BLaER1 treated with 17β-estradiol and CSF1 and Interleukin-3, amounts not matched to agents 10 nM and 100 nM (cell line): ENCODE results near the gene CALHM2.

Source experiments
- H3K27ac ChIP-seq, 11 experiments: shearing (Covaris generic); formaldehyde crosslinking; 2 replicates each; pipeline ENCODE4 v1.8.1; 2022
- H3K27me3 ChIP-seq, 11 experiments: shearing (Covaris generic); formaldehyde crosslinking; 2 replicates each; pipeline ENCODE4 v1.8.1; 2022
- H3K36me3 ChIP-seq, 11 experiments: shearing (Covaris generic); formaldehyde crosslinking; 2 replicates each; pipeline ENCODE4 v1.8.1; 2022
- H3K4me1 ChIP-seq, 10 experiments: shearing (Covaris generic); formaldehyde crosslinking; 2 replicates each; pipeline ENCODE4 v1.8.1; 2022
- H3K4me2 ChIP-seq, 11 experiments: shearing (Covaris generic); formaldehyde crosslinking; 2 replicates each; pipeline ENCODE4 v1.8.1; 2022
- H3K4me3 ChIP-seq, 10 experiments: shearing (Covaris generic); formaldehyde crosslinking; 2 replicates each; pipeline ENCODE4 v1.8.1; 2022
- H3K9ac ChIP-seq, 11 experiments: shearing (Covaris generic); formaldehyde crosslinking; 2 replicates each; pipeline ENCODE4 v1.8.1; 2022
- H3K9me3 ChIP-seq, 11 experiments: shearing (Covaris generic); formaldehyde crosslinking; replicated peaks in 1 of 11; 2 replicates each; pipeline ENCODE4 v1.8.1; 2022
- H4K20me1 ChIP-seq, 11 experiments: shearing (Covaris generic); formaldehyde crosslinking; 2 replicates each; pipeline ENCODE4 v1.8.1; 2022
- Cebpa-rat ChIP-seq, 11 experiments: shearing (Covaris generic); IDR thresholded peaks; 2 replicates each; pipeline ENCODE4 v1.8.1; 2022

Gene CALHM2

DNA sequence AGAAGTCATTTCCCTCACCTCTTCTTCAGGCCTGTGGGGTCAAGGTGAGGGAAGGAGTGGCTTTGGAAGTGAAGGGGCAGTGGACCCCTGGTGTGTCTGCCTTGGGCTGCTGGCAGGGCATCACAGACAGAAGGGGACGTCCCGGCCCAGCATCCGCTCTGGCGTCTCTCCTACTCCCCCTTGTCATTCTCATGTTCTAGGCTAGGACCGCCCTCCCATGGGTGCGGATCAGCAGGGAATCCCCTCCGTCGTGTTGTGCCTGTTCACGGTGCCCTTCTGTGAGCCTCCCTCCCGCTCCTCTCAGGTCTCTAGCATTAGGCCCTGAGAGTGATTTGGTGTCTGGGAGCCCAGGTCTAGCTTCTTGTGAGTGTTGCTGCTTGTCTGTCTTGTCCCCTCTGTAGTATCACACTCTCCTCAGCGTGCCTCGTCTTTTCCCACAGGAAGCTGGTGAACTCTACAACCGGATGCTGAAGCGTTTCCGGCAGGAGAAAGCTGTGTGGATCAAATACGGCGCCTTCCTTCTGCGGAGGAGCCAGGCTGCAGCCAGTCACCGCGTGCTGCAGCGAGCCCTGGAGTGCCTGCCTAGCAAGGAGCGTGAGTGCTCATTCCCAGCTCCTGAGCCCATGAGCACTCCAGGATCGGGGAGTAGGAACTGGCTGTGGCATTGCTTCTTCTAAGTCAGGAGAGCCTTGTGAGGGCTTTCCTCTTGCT is 8.5 kb downstream of the CALHM2 start:
- no peak for TF ChIP-seq Cebpa-rat (IDR thresholded peaks at IDR 0.05)
- Histone ChIP-seq H3K4me2 (peak overlapping the region in 2 of 11 experiments; percentile 23 to 47; a peak in 2 of 22 replicates), H3K36me3 (peaks cover 97 to 100% (median 100%) of the 10 kb centered on the region in 11 experiments), H3K9me3 (no peaks in the 10 kb centered on the region), H3K27ac (peak overlapping the region in 2 of 11 experiments; percentile 16 to 22; a peak in 2 of 22 replicates), H3K4me3 (no peak overlapping the region), H3K9ac (peak overlapping the region in 2 of 11 experiments; percentile 15 to 41; a peak in 2 of 22 replicates), H3K27me3 (no peaks in the 10 kb centered on the region), H3K4me1 (peaks cover 12 to 85% (median 22%) of the 10 kb centered on the region in 10 experiments), H4K20me1 (peaks cover 0 to 97% (median 60%) of the 10 kb centered on the region in 11 experiments; a peak in 21 of 22 replicates)

DNA sequence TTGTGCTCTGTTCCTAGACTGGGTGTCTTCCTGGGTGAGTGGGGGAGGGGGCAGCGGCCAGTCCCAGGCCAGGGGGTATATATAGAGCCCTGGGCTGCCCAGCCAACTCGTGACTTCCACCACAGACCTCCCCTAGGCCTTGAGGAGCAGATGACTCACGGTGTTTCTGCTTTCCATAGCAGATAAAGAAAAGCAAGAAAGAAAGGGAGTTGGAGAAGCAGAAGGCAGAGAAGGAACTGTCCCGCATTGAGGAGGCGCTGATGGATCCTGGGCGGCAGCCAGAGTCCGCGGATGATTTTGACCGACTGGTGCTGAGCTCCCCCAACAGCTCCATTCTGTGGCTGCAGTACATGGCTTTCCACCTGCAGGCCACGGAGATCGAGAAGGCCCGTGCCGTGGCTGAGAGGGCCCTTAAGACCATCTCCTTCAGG is 10.1 kb downstream of the CALHM2 start:
- Histone ChIP-seq H3K4me2 (peak overlapping the region in 3 of 11 experiments; percentile 25 to 60 (median 47); a peak in 6 of 22 replicates), H3K36me3 (peaks cover 99 to 100% (median 100%) of the 10 kb centered on the region in 11 experiments), H4K20me1 (peaks cover 0 to 91% (median 57%) of the 10 kb centered on the region in 11 experiments; a peak in 21 of 22 replicates), H3K27me3 (no peaks in the 10 kb centered on the region), H3K9ac (peak overlapping the region in 3 of 11 experiments; percentile 30 to 51 (median 41); a peak in 4 of 22 replicates), H3K4me3 (no peak overlapping the region), H3K27ac (peak overlapping the region in 3 of 11 experiments; percentile 11 to 32 (median 30); a peak in 4 of 22 replicates), H3K9me3 (no peaks in the 10 kb centered on the region), H3K4me1 (peaks cover 0 to 69% (median 7%) of the 10 kb centered on the region in 10 experiments; a peak in 13 of 20 replicates)
- TF ChIP-seq Cebpa-rat (IDR thresholded peaks at IDR 0.05) = no peak

DNA sequence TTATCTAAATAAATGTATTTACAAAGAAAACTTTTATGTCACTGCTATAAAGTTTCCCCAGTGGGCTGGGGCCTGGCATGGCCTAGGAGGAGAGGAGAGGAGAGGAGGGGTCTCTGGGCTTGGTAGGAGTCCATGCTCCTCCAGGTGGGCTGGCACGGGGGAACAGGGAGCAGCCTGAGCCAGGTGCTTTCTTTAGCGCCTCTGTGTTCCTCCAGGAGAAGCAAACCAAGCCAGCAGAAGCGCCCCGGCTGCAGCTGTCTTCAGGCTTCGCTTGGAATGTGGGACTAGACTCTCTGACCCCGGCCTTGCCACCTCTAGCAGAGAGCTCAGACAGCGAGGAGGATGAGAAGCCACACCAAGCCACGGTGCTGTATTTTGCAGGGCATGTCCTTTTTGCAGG is 10.6 kb downstream of the CALHM2 start:
- Histone ChIP-seq H3K36me3 (peaks cover 99 to 100% (median 100%) of the 10 kb centered on the region in 11 experiments), H3K27ac (peak overlapping the region in 3 of 11 experiments; percentile 2 to 32 (median 30); a peak in 4 of 22 replicates)
- TF ChIP-seq Cebpa-rat (IDR thresholded peaks at IDR 0.05) = no peak

DNA sequence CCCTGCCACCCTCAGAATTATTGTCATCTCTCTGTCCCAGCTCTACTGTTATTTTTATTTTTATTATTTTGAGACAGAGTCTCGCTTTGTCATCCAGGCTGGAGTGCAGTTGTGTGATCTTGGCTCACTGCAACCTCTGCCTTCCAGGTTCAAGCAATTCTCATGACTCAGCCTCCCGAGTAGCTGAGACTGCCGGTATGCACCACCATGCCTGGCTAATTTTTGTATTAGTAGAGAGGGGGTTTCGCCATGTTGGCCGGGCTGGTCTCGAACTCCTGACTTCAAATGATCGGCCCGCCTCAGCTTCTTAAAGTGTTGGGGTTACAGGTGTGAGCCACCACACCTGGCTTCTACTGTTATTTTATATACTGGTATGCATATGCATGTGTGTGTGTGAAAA is 11.0 kb downstream of the CALHM2 start:
- H3K27me3 ChIP-seq = no peaks in the 10 kb centered on the region
- H3K4me2 ChIP-seq = peak overlapping the region in 2 of 11 experiments; percentile 47 to 60; a peak in 4 of 22 replicates
- H3K4me3 ChIP-seq = no peak overlapping the region
- H3K36me3 ChIP-seq = peaks cover 99 to 100% (median 100%) of the 10 kb centered on the region in 11 experiments
- peaks cover 0 to 91% (median 57%) of the 10 kb centered on the region in 11 experiments; a peak in 19 of 22 replicates for H4K20me1 ChIP-seq
- no peaks in the 10 kb centered on the region for H3K9me3 ChIP-seq
- H3K4me1 ChIP-seq = peaks cover under 1 to 61% (median 8%) of the 10 kb centered on the region in 10 experiments; a peak in 17 of 20 replicates
- peak overlapping the region in 1 of 11 experiments; percentile 51; a peak in 1 of 22 replicates for H3K9ac ChIP-seq
- peak overlapping the region in 3 of 11 experiments; percentile 2 to 32 (median 30); a peak in 3 of 22 replicates for H3K27ac ChIP-seq
- no peak for TF ChIP-seq Cebpa-rat (IDR thresholded peaks at IDR 0.05)

More for the DNA sequence above, 10.6 kb downstream of the CALHM2 start:
- Histone ChIP-seq H3K4me3 (no peak overlapping the region), H3K27me3 (no peaks in the 10 kb centered on the region), H3K9me3 (no peaks in the 10 kb centered on the region), H3K4me1 (peaks cover 0 to 65% (median 7%) of the 10 kb centered on the region in 10 experiments; a peak in 12 of 20 replicates), H3K9ac (peak overlapping the region in 2 of 11 experiments; percentile 30 to 51; a peak in 2 of 22 replicates), H3K4me2 (peak overlapping the region in 3 of 11 experiments; percentile 25 to 60 (median 47); a peak in 6 of 22 replicates), H4K20me1 (peaks cover 0 to 91% (median 57%) of the 10 kb centered on the region in 11 experiments; a peak in 20 of 22 replicates)

DNA sequence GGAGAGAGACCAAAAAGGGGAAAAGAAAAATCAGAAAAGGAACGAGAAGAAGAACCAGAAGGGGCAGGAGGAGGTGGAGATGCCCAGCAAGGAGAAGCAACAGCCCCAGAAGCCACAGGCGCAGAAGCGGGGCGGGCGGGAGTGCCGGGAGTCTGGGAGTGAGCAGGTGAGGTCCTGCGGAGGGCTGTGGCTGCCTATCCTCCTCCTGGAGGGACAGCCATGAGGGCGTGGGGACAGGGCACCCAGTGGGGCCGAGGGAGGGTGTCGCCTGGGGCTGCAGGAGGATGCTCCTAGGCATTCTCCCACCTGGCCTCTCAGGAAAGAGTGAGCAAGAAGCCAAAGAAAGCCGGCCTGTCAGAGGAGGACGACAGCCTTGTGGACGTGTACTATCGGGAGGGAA is 11.8 kb downstream of the CALHM2 start:
- Histone ChIP-seq H3K27ac (no peak overlapping the region), H3K27me3 (no peaks in the 10 kb centered on the region)

DNA sequence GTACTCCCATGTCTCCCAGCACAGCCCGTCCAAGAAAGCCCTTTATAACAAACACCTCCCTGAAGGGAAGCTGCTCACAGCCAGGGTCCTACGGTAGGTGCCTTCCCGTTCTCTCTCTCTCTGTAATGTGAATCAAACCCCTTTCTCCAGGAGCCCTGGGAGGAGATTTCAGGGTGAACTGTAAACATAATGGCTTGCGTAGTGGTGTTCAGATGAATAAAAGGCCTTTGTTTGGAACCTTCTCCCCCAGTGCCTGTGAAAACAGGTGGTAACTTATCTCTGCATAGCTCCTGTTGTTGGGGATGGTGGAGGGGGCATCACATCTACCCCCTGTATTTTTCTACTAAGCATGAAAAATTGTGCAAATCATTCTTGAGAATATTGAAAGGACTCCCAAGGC is 12.4 kb downstream of the CALHM2 start:
- Histone ChIP-seq H3K36me3 (peaks cover 96 to 100% (median 98%) of the 10 kb centered on the region in 11 experiments), H3K27ac (no peak overlapping the region), H3K27me3 (no peaks in the 10 kb centered on the region), H4K20me1 (peaks cover 0 to 78% (median 43%) of the 10 kb centered on the region in 11 experiments; a peak in 17 of 22 replicates), H3K9ac (peak overlapping the region in 2 of 11 experiments; percentile 24 to 37; a peak in 1 of 22 replicates), H3K9me3 (no peaks in the 10 kb centered on the region), H3K4me3 (no peak overlapping the region), H3K4me2 (no peak overlapping the region), H3K4me1 (peaks cover 11 to 47% (median 17%) of the 10 kb centered on the region in 10 experiments; a peak in 18 of 20 replicates)
- no peak for TF ChIP-seq Cebpa-rat (IDR thresholded peaks at IDR 0.05)

More for the DNA sequence above, 11.8 kb downstream of the CALHM2 start:
- no peak overlapping the region for H3K4me3 ChIP-seq
- peak overlapping the region in 1 of 11 experiments; percentile 37; a peak in 1 of 22 replicates for H3K9ac ChIP-seq
- TF ChIP-seq Cebpa-rat (IDR thresholded peaks at IDR 0.05) = no peak
- H3K4me2 ChIP-seq = no peak overlapping the region
- peaks cover 98 to 100% (median 100%) of the 10 kb centered on the region in 11 experiments for H3K36me3 ChIP-seq
- no peaks in the 10 kb centered on the region for H3K9me3 ChIP-seq
- H3K4me1 ChIP-seq = peaks cover 9 to 53% (median 15%) of the 10 kb centered on the region in 10 experiments; a peak in 18 of 20 replicates
- H4K20me1 ChIP-seq = peaks cover 0 to 85% (median 49%) of the 10 kb centered on the region in 11 experiments; a peak in 18 of 22 replicates

DNA sequence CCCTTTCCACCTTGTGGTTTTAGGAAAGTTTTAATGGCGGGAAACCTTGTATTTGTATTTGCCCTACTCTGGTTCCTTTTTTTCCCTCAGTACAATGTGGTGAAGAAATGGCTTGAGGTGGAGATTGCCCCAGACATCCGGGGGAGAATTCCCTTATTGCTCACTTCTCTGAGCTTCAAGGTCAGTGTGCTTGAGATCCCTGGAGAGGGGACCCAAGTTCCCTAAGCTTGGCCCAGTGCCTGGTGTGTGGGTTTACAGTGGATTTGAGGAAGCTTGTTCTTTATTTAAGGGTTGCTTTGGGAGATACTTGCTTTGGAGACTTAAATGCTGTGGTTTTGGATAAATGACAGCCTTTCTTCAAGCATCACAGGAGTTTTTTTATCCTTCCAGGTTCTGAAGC is 18.3 kb downstream of the CALHM2 start:
- H3K27ac ChIP-seq = no peak overlapping the region
- no peak overlapping the region for H3K9ac ChIP-seq
- H3K4me3 ChIP-seq = no peak overlapping the region
- H3K4me2 ChIP-seq = peak overlapping the region in 1 of 11 experiments; percentile 17; a peak in 1 of 22 replicates
- H3K36me3 ChIP-seq = peaks cover 75 to 100% (median 94%) of the 10 kb centered on the region in 11 experiments
- H3K27me3 ChIP-seq = no peaks in the 10 kb centered on the region
- peaks cover 0 to 55% (median 14%) of the 10 kb centered on the region in 11 experiments; a peak in 9 of 22 replicates for H4K20me1 ChIP-seq
- H3K9me3 ChIP-seq = no peaks in the 10 kb centered on the region
- peaks cover 25 to 49% (median 36%) of the 10 kb centered on the region in 10 experiments for H3K4me1 ChIP-seq
- TF ChIP-seq Cebpa-rat (IDR thresholded peaks at IDR 0.05) = no peak

DNA sequence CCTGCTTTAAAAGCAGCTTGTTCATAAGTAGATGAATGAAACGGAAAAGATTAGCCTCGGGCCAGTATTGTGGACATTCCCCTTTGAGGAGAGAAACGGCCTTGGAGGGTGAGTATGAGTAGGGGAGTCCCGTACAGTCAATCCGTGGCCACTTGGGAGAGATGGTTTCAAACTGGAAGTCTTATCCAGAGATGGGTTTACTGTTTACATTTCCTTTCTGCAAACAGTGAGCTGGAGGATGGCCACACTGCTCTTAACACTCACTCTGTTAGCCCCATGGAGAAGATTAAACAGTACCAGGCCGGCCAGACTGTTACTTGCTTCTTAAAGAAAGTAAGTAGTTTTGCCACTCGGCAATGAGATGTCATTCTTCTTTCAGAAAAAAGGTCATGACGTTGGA is 20.3 kb downstream of the CALHM2 start:
- Histone ChIP-seq H3K9me3 (no peaks in the 10 kb centered on the region), H3K27ac (no peak overlapping the region), H3K9ac (no peak overlapping the region), H3K27me3 (no peaks in the 10 kb centered on the region), H3K4me1 (peaks cover 35 to 62% (median 49%) of the 10 kb centered on the region in 10 experiments), H3K4me3 (no peak overlapping the region), H4K20me1 (peaks cover 0 to 53% (median 8%) of the 10 kb centered on the region in 11 experiments; a peak in 8 of 22 replicates), H3K4me2 (no peak overlapping the region), H3K36me3 (peaks cover 70 to 100% (median 92%) of the 10 kb centered on the region in 11 experiments)
- no peak for TF ChIP-seq Cebpa-rat (IDR thresholded peaks at IDR 0.05)
